ENCODE results near the gene FSTL5. TPM values are rescaled to one million over a fixed set of nuclear protein-coding genes. Genes with fewer than 3 reads are reported as not detected.

FSTL5 gene
- total and polyA plus RNA-seq, 2 experiments from 2014 or later = 0.06 to 0.49 TPM

DNA sequence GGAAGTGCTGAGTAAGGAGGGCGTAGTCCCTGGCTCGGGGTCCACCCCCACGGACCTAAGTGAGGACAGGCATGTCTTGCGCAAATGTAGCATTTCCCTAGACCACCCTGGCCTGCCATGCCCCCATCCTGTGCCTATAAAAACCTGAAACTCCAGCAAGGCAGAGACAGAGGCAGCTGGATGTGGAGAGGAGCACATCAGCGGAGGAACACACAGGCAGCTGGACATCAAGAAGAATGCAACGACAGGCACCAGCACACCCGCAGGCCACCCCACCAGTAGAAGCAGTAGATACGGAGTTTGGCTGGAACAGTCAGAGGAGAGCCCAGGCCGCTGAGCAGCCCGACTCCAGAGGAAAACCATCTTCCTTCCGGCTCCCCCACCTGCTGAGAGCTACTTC, 345.9 kb downstream of the FSTL5 start (continued):
- TF ChIP-seq, protein P1, sequence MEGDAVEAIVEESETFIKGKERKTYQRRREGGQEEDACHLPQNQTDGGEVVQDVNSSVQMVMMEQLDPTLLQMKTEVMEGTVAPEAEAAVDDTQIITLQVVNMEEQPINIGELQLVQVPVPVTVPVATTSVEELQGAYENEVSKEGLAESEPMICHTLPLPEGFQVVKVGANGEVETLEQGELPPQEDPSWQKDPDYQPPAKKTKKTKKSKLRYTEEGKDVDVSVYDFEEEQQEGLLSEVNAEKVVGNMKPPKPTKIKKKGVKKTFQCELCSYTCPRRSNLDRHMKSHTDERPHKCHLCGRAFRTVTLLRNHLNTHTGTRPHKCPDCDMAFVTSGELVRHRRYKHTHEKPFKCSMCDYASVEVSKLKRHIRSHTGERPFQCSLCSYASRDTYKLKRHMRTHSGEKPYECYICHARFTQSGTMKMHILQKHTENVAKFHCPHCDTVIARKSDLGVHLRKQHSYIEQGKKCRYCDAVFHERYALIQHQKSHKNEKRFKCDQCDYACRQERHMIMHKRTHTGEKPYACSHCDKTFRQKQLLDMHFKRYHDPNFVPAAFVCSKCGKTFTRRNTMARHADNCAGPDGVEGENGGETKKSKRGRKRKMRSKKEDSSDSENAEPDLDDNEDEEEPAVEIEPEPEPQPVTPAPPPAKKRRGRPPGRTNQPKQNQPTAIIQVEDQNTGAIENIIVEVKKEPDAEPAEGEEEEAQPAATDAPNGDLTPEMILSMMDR (conservative IDR thresholded peaks at IDR 0.05; ENCODE audit: low read depth in 2 of 2) = no peak
- TF ChIP-seq JUNB (IDR thresholded peaks at IDR 0.05; ENCODE audit: unreplicated experiment) (no peak), POLR2AphosphoS5 (IDR thresholded peaks at IDR 0.05; ENCODE audit: low read depth) (no peak)

GRCh38 chr4:161816958-161817357, 346.8 kb downstream of the FSTL5 start:
- H2AFZ ChIP-seq = no peak overlapping the region
- no peak overlapping the region for H3K4me3 Mint-ChIP-seq
- no peak for TF ChIP-seq STAT1 (IDR thresholded peaks at IDR 0.05; ENCODE audit: unreplicated experiment)
- no peak for TF ChIP-seq JUNB (IDR thresholded peaks at IDR 0.05; ENCODE audit: unreplicated experiment)
- no peak for TF ChIP-seq POLR2AphosphoS5 (IDR thresholded peaks at IDR 0.05; ENCODE audit: low read depth)
- TF ChIP-seq, protein P2, sequence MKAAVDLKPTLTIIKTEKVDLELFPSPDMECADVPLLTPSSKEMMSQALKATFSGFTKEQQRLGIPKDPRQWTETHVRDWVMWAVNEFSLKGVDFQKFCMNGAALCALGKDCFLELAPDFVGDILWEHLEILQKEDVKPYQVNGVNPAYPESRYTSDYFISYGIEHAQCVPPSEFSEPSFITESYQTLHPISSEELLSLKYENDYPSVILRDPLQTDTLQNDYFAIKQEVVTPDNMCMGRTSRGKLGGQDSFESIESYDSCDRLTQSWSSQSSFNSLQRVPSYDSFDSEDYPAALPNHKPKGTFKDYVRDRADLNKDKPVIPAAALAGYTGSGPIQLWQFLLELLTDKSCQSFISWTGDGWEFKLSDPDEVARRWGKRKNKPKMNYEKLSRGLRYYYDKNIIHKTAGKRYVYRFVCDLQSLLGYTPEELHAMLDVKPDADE (IDR thresholded peaks at IDR 0.05) = no peak
- TF ChIP-seq CREB1 (CRISPR knock-in tag; IDR thresholded peaks at IDR 0.05; ENCODE audit: low read depth) = no peak
- TF ChIP-seq ZNF331 (CRISPR knock-in tag; IDR thresholded peaks at IDR 0.05; ENCODE audit: low read depth) = no peak
- no peak for TF ChIP-seq ZNF114 (CRISPR knock-in tag; IDR thresholded peaks at IDR 0.05)
- TF ChIP-seq NANOG (IDR thresholded peaks at IDR 0.05; ENCODE audit: borderline replicate concordance) = no peak
- TF ChIP-seq, protein P1 (conservative IDR thresholded peaks at IDR 0.05; ENCODE audit: low read depth in 2 of 2) = no peak
- TF ChIP-seq, protein P3, sequence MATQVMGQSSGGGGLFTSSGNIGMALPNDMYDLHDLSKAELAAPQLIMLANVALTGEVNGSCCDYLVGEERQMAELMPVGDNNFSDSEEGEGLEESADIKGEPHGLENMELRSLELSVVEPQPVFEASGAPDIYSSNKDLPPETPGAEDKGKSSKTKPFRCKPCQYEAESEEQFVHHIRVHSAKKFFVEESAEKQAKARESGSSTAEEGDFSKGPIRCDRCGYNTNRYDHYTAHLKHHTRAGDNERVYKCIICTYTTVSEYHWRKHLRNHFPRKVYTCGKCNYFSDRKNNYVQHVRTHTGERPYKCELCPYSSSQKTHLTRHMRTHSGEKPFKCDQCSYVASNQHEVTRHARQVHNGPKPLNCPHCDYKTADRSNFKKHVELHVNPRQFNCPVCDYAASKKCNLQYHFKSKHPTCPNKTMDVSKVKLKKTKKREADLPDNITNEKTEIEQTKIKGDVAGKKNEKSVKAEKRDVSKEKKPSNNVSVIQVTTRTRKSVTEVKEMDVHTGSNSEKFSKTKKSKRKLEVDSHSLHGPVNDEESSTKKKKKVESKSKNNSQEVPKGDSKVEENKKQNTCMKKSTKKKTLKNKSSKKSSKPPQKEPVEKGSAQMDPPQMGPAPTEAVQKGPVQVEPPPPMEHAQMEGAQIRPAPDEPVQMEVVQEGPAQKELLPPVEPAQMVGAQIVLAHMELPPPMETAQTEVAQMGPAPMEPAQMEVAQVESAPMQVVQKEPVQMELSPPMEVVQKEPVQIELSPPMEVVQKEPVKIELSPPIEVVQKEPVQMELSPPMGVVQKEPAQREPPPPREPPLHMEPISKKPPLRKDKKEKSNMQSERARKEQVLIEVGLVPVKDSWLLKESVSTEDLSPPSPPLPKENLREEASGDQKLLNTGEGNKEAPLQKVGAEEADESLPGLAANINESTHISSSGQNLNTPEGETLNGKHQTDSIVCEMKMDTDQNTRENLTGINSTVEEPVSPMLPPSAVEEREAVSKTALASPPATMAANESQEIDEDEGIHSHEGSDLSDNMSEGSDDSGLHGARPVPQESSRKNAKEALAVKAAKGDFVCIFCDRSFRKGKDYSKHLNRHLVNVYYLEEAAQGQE (IDR thresholded peaks at IDR 0.05; ENCODE audit: unreplicated experiment) = no peak
- no peak for TF ChIP-seq EZH2phosphoT487 (IDR thresholded peaks at IDR 0.05; ENCODE audit: unreplicated experiment)
- no peak for TF ChIP-seq EZH2 (IDR thresholded peaks at IDR 0.05; ENCODE audit: low read depth, unreplicated experiment)

More at GRCh38 chr4:161816958-161817357, 346.8 kb downstream of the FSTL5 start:
- H3K27me3 Mint-ChIP-seq (ENCODE audit: insufficient read depth, low read depth, poor library complexity) = no peaks in the 10 kb centered on the region
- H3K36me3 Mint-ChIP-seq (ENCODE audit: low read depth) = 0 out of 3 replicates have a peak, but pooled peaks cover 2% of the 10 kb centered on the region
- no peak overlapping the region for H3K4me3 ChIP-seq
- no peaks in the 10 kb centered on the region for H3K9me2 ChIP-seq (ENCODE audit: insufficient read depth)
- no peaks in the 10 kb centered on the region for H3K4me1 ChIP-seq (ENCODE audit: insufficient read depth)
- no peak overlapping the region for H3K27ac ChIP-seq (ENCODE audit: low read depth)
- H3K27ac Mint-ChIP-seq = peak overlapping the region; percentile 11; the same call in 1 of the 2 replicates
- H3K4me2 ChIP-seq = no peak overlapping the region
- peaks cover 5% of the 10 kb centered on the region; the same call in 1 of the 3 replicates for H3K9me3 Mint-ChIP-seq
- H3K79me2 ChIP-seq (replicated peaks; ENCODE audit: insufficient read depth) = no peaks in the 10 kb centered on the region
- DNase-seq (ENCODE audit: low spot score) = no peak
- no peaks in the 10 kb centered on the region for H3F3A ChIP-seq (replicated peaks; ENCODE audit: low read depth)
- no peaks in the 10 kb centered on the region for H3K27me3 ChIP-seq (ENCODE audit: insufficient read depth)
- no peaks in the 10 kb centered on the region; the same call in 1 of the 2 replicates for H3K36me3 ChIP-seq (ENCODE audit: insufficient read depth)
- H4K20me1 ChIP-seq (replicated peaks; ENCODE audit: insufficient read depth) = no peaks in the 10 kb centered on the region
- ATAC-seq = no peak
- H3K4me1 Mint-ChIP-seq = peaks cover 3% of the 10 kb centered on the region
